ENCODE measurements around the gene FAM168B. TPM values are rescaled to one million over a fixed set of nuclear protein-coding genes. Genes with fewer than 3 reads are reported as not detected.
"Not testable (repeated sequence)": the region's sequence is repeated elsewhere in the genome, so short reads cannot be mapped to it uniquely, and the experiment has no call there.

The FAM168B gene
- polyA plus RNA-seq, 4 donors = 25.5 to 78.7 (median 38.0) TPM

GRCh38 chr2:131068172-131068571 is 25.1 kb downstream of the FAM168B start:
- WGBS, 3 donors = 94 to 97% (median 94%) methylated on average over 6 of the region's 6 CpGs
- not testable (repeated sequence) for H3K27ac ChIP-seq (ENCODE audit: low read depth in 1 of 3, low read length in 2 of 3); DNase-seq; FAIRE-seq; H3K27me3 ChIP-seq (ENCODE audit: control insufficient read depth in 3 of 3, insufficient read depth in 3 of 3, low read length in 3 of 3); H3K4me1 ChIP-seq (ENCODE audit: control insufficient read depth in 3 of 3, insufficient read depth in 2 of 3, low read depth in 1 of 3, low read length in 2 of 3); H3K9me3 ChIP-seq (ENCODE audit: control insufficient read depth in 2 of 2, insufficient read depth in 1 of 2, low read depth in 1 of 2, low read length in 1 of 2); H3K4me3 ChIP-seq (ENCODE audit: low read depth in 1 of 3, low read length in 3 of 3)
- peaks cover 3 to 43% (median 13%) of the 10 kb centered on the region in 3 donors for H3K36me3 ChIP-seq (ENCODE audit: control insufficient read depth in 3 of 3, insufficient read depth in 2 of 3, low read depth in 1 of 3, low read length in 3 of 3)

- DNase-seq (no peak), FAIRE-seq (no peak)
- peaks cover 3 to 42% (median 14%) of the 10 kb centered on the region in 3 donors for H3K36me3 ChIP-seq (ENCODE audit: control insufficient read depth in 3 of 3, insufficient read depth in 2 of 3, low read depth in 1 of 3, low read length in 3 of 3)
- H3K9me3 ChIP-seq (ENCODE audit: control insufficient read depth in 2 of 2, insufficient read depth in 1 of 2, low read depth in 1 of 2, low read length in 1 of 2) = no peaks in the 10 kb centered on the region
- H3K27ac ChIP-seq (ENCODE audit: low read depth in 1 of 3, low read length in 2 of 3) = no peak overlapping the region
- H3K4me1 ChIP-seq (ENCODE audit: control insufficient read depth in 3 of 3, insufficient read depth in 2 of 3, low read depth in 1 of 3, low read length in 2 of 3) = no peaks in the 10 kb centered on the region
- H3K4me3 ChIP-seq (ENCODE audit: low read depth in 1 of 3, low read length in 3 of 3) = no peak overlapping the region
- H3K27me3 ChIP-seq (ENCODE audit: control insufficient read depth in 3 of 3, insufficient read depth in 3 of 3, low read length in 3 of 3) = no peaks in the 10 kb centered on the region
- WGBS, 3 donors = 37 to 45% (median 42%) methylated on average over 2 of the region's 2 CpGs
Measured at GRCh38 chr2:131067465-131068125, 25.7 kb downstream of the FAM168B start.

- no peak overlapping the region for H3K4me3 ChIP-seq (ENCODE audit: low read depth in 1 of 3, low read length in 3 of 3)
- peak in 1 of 2 donors; percentile 22 for DNase-seq
Measured at GRCh38 chr2:131064589-131065512, 28.4 kb downstream of the FAM168B start.

GRCh38 chr2:131063501-131064283 is 29.6 kb downstream of the FAM168B start:
- H3K27me3 ChIP-seq (ENCODE audit: control insufficient read depth in 3 of 3, insufficient read depth in 3 of 3, low read length in 3 of 3) = no peaks in the 10 kb centered on the region
- no peak overlapping the region for H3K27ac ChIP-seq (ENCODE audit: low read depth in 1 of 3, low read length in 2 of 3)
- no peaks in the 10 kb centered on the region for H3K4me1 ChIP-seq (ENCODE audit: control insufficient read depth in 3 of 3, insufficient read depth in 2 of 3, low read depth in 1 of 3, low read length in 2 of 3)
- H3K9me3 ChIP-seq (ENCODE audit: control insufficient read depth in 2 of 2, insufficient read depth in 1 of 2, low read depth in 1 of 2, low read length in 1 of 2) = no peaks in the 10 kb centered on the region
- no peak overlapping the region for H3K4me3 ChIP-seq (ENCODE audit: low read depth in 1 of 3, low read length in 3 of 3)
- DNase-seq (no peak), FAIRE-seq (no peak)
- H3K36me3 ChIP-seq (ENCODE audit: control insufficient read depth in 3 of 3, insufficient read depth in 2 of 3, low read depth in 1 of 3, low read length in 3 of 3) = peaks cover 3 to 42% (median 18%) of the 10 kb centered on the region in 3 donors
- WGBS, 3 donors = 90 to 95% (median 94%) methylated on average over 11 of the region's 11 CpGs

More at GRCh38 chr2:131064589-131065512, 28.4 kb downstream of the FAM168B start:
- WGBS, 3 donors = 68 to 79% (median 73%) methylated on average over 14 of the region's 14 CpGs
- H3K27me3 ChIP-seq (ENCODE audit: control insufficient read depth in 3 of 3, insufficient read depth in 3 of 3, low read length in 3 of 3) = no peaks in the 10 kb centered on the region
- FAIRE-seq = no peak
- no peak overlapping the region for H3K27ac ChIP-seq (ENCODE audit: low read depth in 1 of 3, low read length in 2 of 3)
- H3K9me3 ChIP-seq (ENCODE audit: control insufficient read depth in 2 of 2, insufficient read depth in 1 of 2, low read depth in 1 of 2, low read length in 1 of 2) = no peaks in the 10 kb centered on the region
- H3K36me3 ChIP-seq (ENCODE audit: control insufficient read depth in 3 of 3, insufficient read depth in 2 of 3, low read depth in 1 of 3, low read length in 3 of 3) = peaks cover 3 to 43% (median 11%) of the 10 kb centered on the region in 3 donors
- H3K4me1 ChIP-seq (ENCODE audit: control insufficient read depth in 3 of 3, insufficient read depth in 2 of 3, low read depth in 1 of 3, low read length in 2 of 3) = no peaks in the 10 kb centered on the region

DNA sequence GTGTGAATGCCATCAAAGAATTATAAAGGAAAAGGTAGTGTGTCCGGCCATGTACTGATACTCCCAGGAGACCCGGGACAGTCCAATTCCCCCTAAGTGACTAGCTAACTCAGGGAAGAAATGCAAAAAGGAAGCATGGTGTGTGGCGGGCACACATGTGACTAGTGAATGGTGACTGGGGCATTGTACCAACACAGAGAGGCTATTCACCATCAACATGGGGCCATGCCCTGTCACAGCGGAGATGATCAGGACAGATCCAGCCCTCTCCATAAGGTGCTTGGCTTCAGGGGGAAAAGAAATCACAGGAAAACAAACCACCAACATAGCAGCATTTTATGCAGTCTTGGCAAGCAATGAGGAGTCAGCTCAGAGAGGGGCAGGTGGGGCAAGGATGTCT is 34.3 kb downstream of the FAM168B start:
- no peaks in the 10 kb centered on the region for H3K27me3 ChIP-seq (ENCODE audit: control insufficient read depth in 3 of 3, insufficient read depth in 3 of 3, low read length in 3 of 3)
- H3K9me3 ChIP-seq (ENCODE audit: control insufficient read depth in 2 of 2, insufficient read depth in 1 of 2, low read depth in 1 of 2, low read length in 1 of 2) = no peaks in the 10 kb centered on the region
- H3K4me3 ChIP-seq (ENCODE audit: low read depth in 1 of 3, low read length in 3 of 3) = no peak overlapping the region
- FAIRE-seq (no peak), DNase-seq (no peak)
- H3K4me1 ChIP-seq (ENCODE audit: control insufficient read depth in 3 of 3, insufficient read depth in 2 of 3, low read depth in 1 of 3, low read length in 2 of 3) = no peaks in the 10 kb centered on the region
- 93 to 95% (median 94%) methylated on average over 4 of the region's 4 CpGs for WGBS, 3 donors
- no peak overlapping the region for H3K27ac ChIP-seq (ENCODE audit: low read depth in 1 of 3, low read length in 2 of 3)
- H3K36me3 ChIP-seq (ENCODE audit: control insufficient read depth in 3 of 3, insufficient read depth in 2 of 3, low read depth in 1 of 3, low read length in 3 of 3) = peaks cover 3 to 65% (median 18%) of the 10 kb centered on the region in 3 donors

GRCh38 chr2:131058214-131058843 is 34.9 kb downstream of the FAM168B start:
- WGBS, 3 donors = 80 to 89% (median 86%) methylated on average over 8 of the region's 8 CpGs
- no peaks in the 10 kb centered on the region for H3K9me3 ChIP-seq (ENCODE audit: control insufficient read depth in 2 of 2, insufficient read depth in 1 of 2, low read depth in 1 of 2, low read length in 1 of 2)
- no peaks in the 10 kb centered on the region for H3K4me1 ChIP-seq (ENCODE audit: control insufficient read depth in 3 of 3, insufficient read depth in 2 of 3, low read depth in 1 of 3, low read length in 2 of 3)
- no peak overlapping the region for H3K27ac ChIP-seq (ENCODE audit: low read depth in 1 of 3, low read length in 2 of 3)
- DNase-seq (no peak), FAIRE-seq (no peak)
- peaks cover 6 to 68% (median 19%) of the 10 kb centered on the region in 3 donors for H3K36me3 ChIP-seq (ENCODE audit: control insufficient read depth in 3 of 3, insufficient read depth in 2 of 3, low read depth in 1 of 3, low read length in 3 of 3)
- H3K27me3 ChIP-seq (ENCODE audit: control insufficient read depth in 3 of 3, insufficient read depth in 3 of 3, low read length in 3 of 3) = no peaks in the 10 kb centered on the region
- H3K4me3 ChIP-seq (ENCODE audit: low read depth in 1 of 3, low read length in 3 of 3) = no peak overlapping the region

DNA sequence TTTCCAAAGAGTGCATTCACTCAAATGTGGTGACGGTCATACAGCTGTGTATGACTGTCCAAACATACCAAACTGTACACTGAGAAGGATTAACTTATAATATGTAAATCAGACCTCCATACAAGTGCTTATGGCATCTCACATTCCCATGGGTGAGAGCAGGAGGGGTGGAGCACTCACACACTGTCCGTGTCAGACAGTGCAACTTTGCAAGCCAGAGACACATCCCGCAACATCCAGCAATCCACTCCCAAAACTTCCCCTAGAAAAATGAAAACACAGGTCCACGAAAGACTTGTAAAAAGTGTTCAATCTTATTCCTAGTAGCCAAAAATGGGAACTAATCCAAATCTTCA is 36.4 kb downstream of the FAM168B start:
- no peaks in the 10 kb centered on the region for H3K27me3 ChIP-seq (ENCODE audit: control insufficient read depth in 3 of 3, insufficient read depth in 3 of 3, low read length in 3 of 3)
- H3K4me1 ChIP-seq (ENCODE audit: control insufficient read depth in 3 of 3, insufficient read depth in 2 of 3, low read depth in 1 of 3, low read length in 2 of 3) = no peaks in the 10 kb centered on the region
- WGBS, 3 donors = 79 to 88% (median 84%) methylated on average over 4 of the region's 4 CpGs
- DNase-seq (no peak), FAIRE-seq (no peak)
- no peaks in the 10 kb centered on the region for H3K9me3 ChIP-seq (ENCODE audit: control insufficient read depth in 2 of 2, insufficient read depth in 1 of 2, low read depth in 1 of 2, low read length in 1 of 2)
- peaks cover 14 to 71% (median 28%) of the 10 kb centered on the region in 3 donors for H3K36me3 ChIP-seq (ENCODE audit: control insufficient read depth in 3 of 3, insufficient read depth in 2 of 3, low read depth in 1 of 3, low read length in 3 of 3)
- H3K27ac ChIP-seq (ENCODE audit: low read depth in 1 of 3, low read length in 2 of 3) = no peak overlapping the region
- no peak overlapping the region for H3K4me3 ChIP-seq (ENCODE audit: low read depth in 1 of 3, low read length in 3 of 3)
